ENCODE results near the gene BATF3. TPM values are rescaled to one million over a fixed set of nuclear protein-coding genes. Genes with fewer than 3 reads are reported as not detected.

BATF3 gene
- total RNA-seq, 4 donors from 2014 or later: 0.38 to 5.1 TPM; not detected in 2

DNA sequence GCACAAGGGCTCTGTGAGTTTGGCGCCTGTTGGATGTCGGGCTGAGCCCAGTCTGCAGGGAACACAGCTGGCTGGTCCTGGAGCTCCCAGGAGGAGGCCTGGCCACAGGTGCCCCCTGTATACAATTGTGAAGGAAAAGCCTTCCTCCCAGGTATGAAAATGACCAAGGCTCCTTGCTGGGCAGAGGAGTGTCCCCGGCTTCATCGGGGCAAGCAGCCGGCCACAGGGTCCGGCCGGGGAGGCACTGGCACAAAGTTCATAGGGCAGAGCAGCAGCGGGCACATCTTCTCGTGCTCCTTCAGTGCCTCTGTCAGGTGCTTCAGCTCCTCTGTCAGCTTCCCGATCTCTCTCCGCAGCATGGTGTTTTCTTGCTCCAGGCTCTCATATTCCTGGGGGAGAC, 13.0 kb downstream of the BATF3 start:
- ATAC-seq (no peak), DNase-seq (no peak)
- H3K27me3 ChIP-seq: peaks cover 0 to 2% (median 0%) of the 10 kb centered on the region in 3 donors
- no peak overlapping the region for H3K4me3 ChIP-seq
- H3K36me3 ChIP-seq: no peaks in the 10 kb centered on the region
- in situ Hi-C loops (cut with MboI; ENCODE audit: low sequenced_read_pairs in 4 of 4) (no loop called here), intact Hi-C loops (cut with DNase I; ENCODE audit: low total_unique reads) (no loop called here)
- TF ChIP-seq, protein P1, sequence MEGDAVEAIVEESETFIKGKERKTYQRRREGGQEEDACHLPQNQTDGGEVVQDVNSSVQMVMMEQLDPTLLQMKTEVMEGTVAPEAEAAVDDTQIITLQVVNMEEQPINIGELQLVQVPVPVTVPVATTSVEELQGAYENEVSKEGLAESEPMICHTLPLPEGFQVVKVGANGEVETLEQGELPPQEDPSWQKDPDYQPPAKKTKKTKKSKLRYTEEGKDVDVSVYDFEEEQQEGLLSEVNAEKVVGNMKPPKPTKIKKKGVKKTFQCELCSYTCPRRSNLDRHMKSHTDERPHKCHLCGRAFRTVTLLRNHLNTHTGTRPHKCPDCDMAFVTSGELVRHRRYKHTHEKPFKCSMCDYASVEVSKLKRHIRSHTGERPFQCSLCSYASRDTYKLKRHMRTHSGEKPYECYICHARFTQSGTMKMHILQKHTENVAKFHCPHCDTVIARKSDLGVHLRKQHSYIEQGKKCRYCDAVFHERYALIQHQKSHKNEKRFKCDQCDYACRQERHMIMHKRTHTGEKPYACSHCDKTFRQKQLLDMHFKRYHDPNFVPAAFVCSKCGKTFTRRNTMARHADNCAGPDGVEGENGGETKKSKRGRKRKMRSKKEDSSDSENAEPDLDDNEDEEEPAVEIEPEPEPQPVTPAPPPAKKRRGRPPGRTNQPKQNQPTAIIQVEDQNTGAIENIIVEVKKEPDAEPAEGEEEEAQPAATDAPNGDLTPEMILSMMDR (IDR thresholded peaks at IDR 0.05 in 4 of 5, conservative IDR thresholded peaks at IDR 0.05 in 1 of 5): no peak
- no peak for TF ChIP-seq POLR2A (IDR thresholded peaks at IDR 0.05)
- H3K27ac ChIP-seq: no peak overlapping the region
- no peaks in the 10 kb centered on the region for H3K4me1 ChIP-seq
- H3K9me3 ChIP-seq: no peaks in the 10 kb centered on the region

DNA sequence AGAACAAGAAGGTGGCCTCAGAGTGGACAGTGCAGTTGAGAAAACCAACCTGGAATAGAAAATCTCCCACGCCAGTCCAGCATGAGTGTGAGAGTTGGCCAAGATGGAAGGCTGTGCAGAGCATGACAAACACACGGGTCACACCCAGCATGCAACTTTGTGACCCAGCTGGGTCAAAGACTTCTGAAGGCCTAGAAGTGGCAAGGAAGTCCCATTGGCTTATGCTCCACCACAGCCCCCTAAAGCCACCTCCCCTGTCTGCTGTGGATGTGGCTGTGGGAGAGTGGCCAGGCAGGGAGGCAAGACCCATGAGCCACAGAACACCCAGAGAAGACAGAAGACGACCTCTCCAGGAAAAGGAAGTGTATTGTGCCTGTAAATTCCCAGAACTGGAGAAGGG, 13.6 kb downstream of the BATF3 start:
- Histone ChIP-seq H3K36me3 (no peaks in the 10 kb centered on the region), H3K9me3 (no peaks in the 10 kb centered on the region), H3K27me3 (peaks cover 0 to 2% (median 0%) of the 10 kb centered on the region in 3 donors), H3K27ac (no peak overlapping the region), H3K4me3 (no peak overlapping the region), H3K4me1 (no peaks in the 10 kb centered on the region)
- ATAC-seq (no peak), DNase-seq (no peak)
- in situ Hi-C loops (cut with MboI; ENCODE audit: low sequenced_read_pairs in 4 of 4): no loop called here
- no peak for TF ChIP-seq POLR2A (IDR thresholded peaks at IDR 0.05)
- TF ChIP-seq, protein P1 (IDR thresholded peaks at IDR 0.05 in 4 of 5, conservative IDR thresholded peaks at IDR 0.05 in 1 of 5): no peak
- intact Hi-C loops (cut with DNase I; ENCODE audit: low total_unique reads): no loop called here

DNA sequence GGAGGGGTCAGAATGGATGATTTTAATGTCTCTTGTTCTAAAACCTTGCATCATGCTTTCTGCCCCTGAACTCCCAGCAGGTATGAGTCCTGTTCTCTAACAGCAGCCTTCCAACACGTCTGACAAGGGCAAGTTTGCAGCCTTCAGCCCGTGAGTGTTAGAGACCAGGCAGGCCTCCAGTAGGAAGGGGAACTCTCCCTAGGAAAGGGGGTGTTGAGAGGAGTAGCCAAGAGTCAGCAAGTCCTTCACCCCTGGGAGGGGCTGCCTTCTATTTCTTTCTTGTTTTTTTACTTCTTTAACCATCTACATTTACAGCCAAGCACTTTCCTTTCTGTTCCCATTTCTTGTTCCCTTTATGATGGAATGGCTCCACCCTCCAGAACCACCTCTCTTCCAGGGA, 14.2 kb downstream of the BATF3 start:
- TF ChIP-seq POLR2A (IDR thresholded peaks at IDR 0.05): no peak
- TF ChIP-seq, protein P1 (IDR thresholded peaks at IDR 0.05 in 4 of 5, conservative IDR thresholded peaks at IDR 0.05 in 1 of 5): no peak
- ATAC-seq (no peak), DNase-seq (no peak)

DNA sequence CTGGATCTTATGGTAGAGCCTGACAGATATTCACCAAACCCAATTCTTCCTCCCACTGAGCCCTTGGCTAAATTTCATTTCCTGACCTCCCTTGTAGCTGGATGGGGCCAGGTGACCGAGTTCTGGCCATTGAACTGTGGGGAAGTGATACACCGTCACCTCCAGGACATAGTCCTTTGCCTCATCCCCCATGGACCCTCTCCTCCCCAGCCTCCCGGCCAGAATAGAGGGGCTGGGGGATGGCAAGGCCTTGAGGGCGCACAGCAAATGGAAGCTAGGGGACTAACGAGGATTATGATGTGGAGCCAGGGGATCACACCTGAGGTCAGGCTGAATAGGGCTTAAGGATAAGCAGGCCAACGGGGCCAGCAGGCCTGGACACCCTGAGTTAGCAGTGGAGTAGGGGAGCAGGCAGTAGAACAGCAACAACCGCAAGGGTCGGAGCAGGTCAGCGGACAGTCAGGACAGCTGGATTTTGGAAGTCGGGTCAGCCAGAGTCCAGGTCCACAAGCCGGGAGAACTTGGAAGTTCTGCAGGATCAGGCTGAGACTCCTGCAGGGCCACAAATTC, 15.0 kb downstream of the BATF3 start:
- in situ Hi-C loops (cut with MboI; ENCODE audit: low sequenced_read_pairs in 4 of 4): no loop called here
- intact Hi-C loops (cut with DNase I; ENCODE audit: low total_unique reads): no loop called here
- ATAC-seq: no peak
- Histone ChIP-seq H3K36me3 (no peaks in the 10 kb centered on the region), H3K27me3 (no peaks in the 10 kb centered on the region), H3K4me1 (no peaks in the 10 kb centered on the region), H3K4me3 (no peak overlapping the region), H3K9me3 (no peaks in the 10 kb centered on the region), H3K27ac (no peak overlapping the region)
- DNase-seq: no peak
- TF ChIP-seq POLR2A (IDR thresholded peaks at IDR 0.05): no peak
- TF ChIP-seq, protein P1 (IDR thresholded peaks at IDR 0.05 in 4 of 5, conservative IDR thresholded peaks at IDR 0.05 in 1 of 5): no peak

More for the DNA sequence above, 14.2 kb downstream of the BATF3 start:
- Histone ChIP-seq H3K4me1 (no peaks in the 10 kb centered on the region), H3K27ac (no peak overlapping the region), H3K27me3 (peaks cover 0 to 2% (median 0%) of the 10 kb centered on the region in 3 donors), H3K4me3 (no peak overlapping the region), H3K9me3 (no peaks in the 10 kb centered on the region), H3K36me3 (no peaks in the 10 kb centered on the region)
- intact Hi-C loops (cut with DNase I; ENCODE audit: low total_unique reads): no loop called here
- in situ Hi-C loops (cut with MboI; ENCODE audit: low sequenced_read_pairs in 4 of 4): no loop called here

DNA sequence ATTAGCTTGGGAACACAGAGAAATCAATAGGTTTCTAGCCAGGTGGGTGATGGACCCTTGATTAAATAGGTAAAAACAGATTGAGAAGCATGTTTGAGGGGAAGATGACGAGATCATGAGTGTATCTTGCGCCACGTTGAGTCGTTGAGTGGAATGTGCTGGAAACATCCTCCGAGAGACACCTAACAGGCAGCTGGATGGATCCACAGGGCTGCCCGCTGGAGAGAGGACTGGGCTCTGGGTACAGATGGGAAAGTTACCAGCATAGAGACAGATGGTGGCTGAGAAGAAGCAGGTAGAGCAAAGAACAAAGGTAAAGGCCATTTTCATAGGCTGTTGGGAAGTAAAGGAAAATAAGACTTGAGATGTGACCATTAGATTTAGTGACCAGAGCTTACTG, 15.6 kb downstream of the BATF3 start:
- TF ChIP-seq, protein P1 (IDR thresholded peaks at IDR 0.05 in 4 of 5, conservative IDR thresholded peaks at IDR 0.05 in 1 of 5): no peak
- no peak for TF ChIP-seq POLR2A (IDR thresholded peaks at IDR 0.05)
- ATAC-seq (no peak), DNase-seq (no peak)
- Histone ChIP-seq H3K27me3 (no peaks in the 10 kb centered on the region), H3K36me3 (no peaks in the 10 kb centered on the region), H3K27ac (no peak overlapping the region), H3K4me3 (no peak overlapping the region), H3K9me3 (no peaks in the 10 kb centered on the region), H3K4me1 (no peaks in the 10 kb centered on the region)
- intact Hi-C loops (cut with DNase I; ENCODE audit: low total_unique reads): no loop called here
- in situ Hi-C loops (cut with MboI; ENCODE audit: low sequenced_read_pairs in 4 of 4): no loop called here

Data from gastrocnemius medialis (tissue), 4 donors.